H1 (cell line): Measurements from ENCODE around the gene SMAD7. TPM values are rescaled to one million over a fixed set of nuclear protein-coding genes. Genes with fewer than 3 reads are reported as not detected.

ENCODE experiments used
- CHD7 ChIP-seq: fragments of 300-600 bp; sonication (generic); IDR thresholded peaks from 2 replicates; pipeline ENCODE4 v1.7.1; 2012; ENCODE audit warnings: low read length, moderate library complexity, mild to moderate bottlenecking, inconsistent platforms; ENCODE audit not compliant: insufficient replicate concordance
- CTCF ChIP-seq, 3 experiments: IDR thresholded peaks; 1 replicate in 2 of 3; 2 replicates in 1 of 3; pipeline versions ENCODE4 v1.5.1 to v1.6.1; 2011; ENCODE audit warnings: low read length in 3 of 3, mild to moderate bottlenecking in 3 of 3, inconsistent platforms in 2 of 3, low read depth in 1 of 3, moderate library complexity in 1 of 3; ENCODE audit not compliant: insufficient read depth in 1 of 3; ENCODE audit errors: control extremely low read depth in 1 of 3
- GTF2F1 ChIP-seq: IDR thresholded peaks from 2 replicates; pipeline ENCODE4 v1.6.1; 2012; ENCODE audit warnings: low read depth, low read length, improper control_type of control experiment, borderline replicate concordance
- SAP30 ChIP-seq: fragments of 300-600 bp; sonication (generic); IDR thresholded peaks from 2 replicates; pipeline ENCODE4 v1.7.1; 2012; ENCODE audit warnings: low read length, moderate library complexity, mild to moderate bottlenecking, inconsistent platforms; ENCODE audit not compliant: insufficient read depth, insufficient replicate concordance
- USF2 ChIP-seq: IDR thresholded peaks from 2 replicates; pipeline ENCODE4 v1.6.1; 2011; ENCODE audit warnings: low read length, improper control_type of control experiment
- YY1 ChIP-seq: IDR thresholded peaks from 2 replicates; pipeline ENCODE4 v1.6.1; 2011; ENCODE audit warnings: low read depth, mild to moderate bottlenecking, low read length
- polyA plus RNA-seq, 7 experiments: library from polyadenylated mRNA; depleted of rRNA in 3 of 7; stranded (reverse) in 5 of 7; unstranded in 2 of 7; fragments of >200 nt in 5 of 7; fragments of 200-250 nt in 2 of 7; gene quantifications; 1 replicate in 5 of 7; 2 replicates in 1 of 7; 4 replicates in 1 of 7; pipeline versions ENCODE4 v1.2.1 to v1.2.3, GENCODE V29; 2011 to 2013; ENCODE audit warnings: missing spikeins in 2 of 7, mixed read lengths in 2 of 7
- total RNA-seq: library from RNA; stranded (reverse); fragmentation: NEBNext Ultra II Directional; extraction: Animal tissue kit (Norgen Biotek cat#: 25700); gene quantifications from 2 replicates; pipeline ENCODE4 v1.2.1, GENCODE V29; 2021

SMAD7 gene
- total and polyA plus RNA-seq, 2 of the 8 experiments (the other 6 are each of a cell fraction or from before 2014, with no cell fraction given): 6.5 to 15.5 TPM

- no peak for TF ChIP-seq CHD7
- no peak for TF ChIP-seq SAP30
- TF ChIP-seq GTF2F1: no peak
- TF ChIP-seq YY1: no peak
- no peak for TF ChIP-seq USF2
- no peak for TF ChIP-seq CTCF (IDR thresholded peaks at IDR 0.05; ENCODE audit: control extremely low read depth in 1 of 3, insufficient read depth in 1 of 3, low read depth in 1 of 3, low read length in 3 of 3)
Measured at GRCh38 chr18:48885266-48885923, 65.4 kb downstream of the SMAD7 start (continued).
